Measurements from ENCODE around the gene NOD2.

GRCh38 chr16:50711040-50711439 lies 17.6 kb downstream of the NOD2 start:
- TF ChIP-seq CTCF (IDR thresholded peaks at IDR 0.05) (no peak), ZFX (IDR thresholded peaks at IDR 0.05; ENCODE audit: borderline replicate concordance) (no peak)
